Left lung (tissue), 10 donors: ENCODE results near the gene KRT75. TPM values are rescaled to one million over a fixed set of nuclear protein-coding genes. Genes with fewer than 3 reads are reported as not detected.
A peak's percentile ranks its signal among the peaks of the same experiment; 100 is the strongest.

Source experiments
- ATAC-seq: fragments of 200-7000 bp; cut with Tn5 transposase; one replicate; pipeline ENCODE4 v1.9.1; 2020; ENCODE audit warnings: moderate library complexity
- DNase-seq, 4 donors: peaks; one replicate each; pipeline ENCODE4 v3.0.0-alpha.2; 2013 to 2020
- H3K27ac ChIP-seq, 2 donors: fragments of 200-600 bp; sonication (generic) in 1 of 2; one replicate each; pipeline versions ENCODE4 v1.5.0 to v1.8.0; 2020 to 2021
- H3K27me3 ChIP-seq, 2 donors: fragments of 200-600 bp; sonication (generic) in 1 of 2; one replicate each; pipeline versions ENCODE4 v1.5.0 to v1.8.0; 2020 to 2021
- H3K36me3 ChIP-seq, 2 donors: fragments of 200-600 bp; sonication (generic) in 1 of 2; one replicate each; pipeline versions ENCODE4 v1.5.0 to v1.8.0; 2020 to 2021
- H3K4me1 ChIP-seq, 2 donors: fragments of 200-600 bp; one replicate each; pipeline ENCODE4 v1.8.0; 2021
- H3K4me3 ChIP-seq, 2 donors: fragments of 200-600 bp; sonication (generic) in 1 of 2; one replicate each; pipeline versions ENCODE4 v1.5.0 to v1.8.0; 2020 to 2021; ENCODE audit warnings: mild to moderate bottlenecking in 1 of 2
- H3K9me3 ChIP-seq, 2 donors: fragments of 200-600 bp; sonication (generic) in 1 of 2; one replicate each; pipeline versions ENCODE4 v1.5.0 to v1.8.0; 2020 to 2021
- CTCF ChIP-seq, 2 donors: fragments of 200-600 bp; sonication (generic) in 1 of 2; IDR thresholded peaks; one replicate each; pipeline versions ENCODE4 v1.5.0 to v1.8.0; 2021; ENCODE audit warnings: antibody characterized with exemption in 2 of 2
- intact Hi-C, 2 donors: fragments of 100-400 bp; cut with DNase I; formaldehyde crosslinking; loops; one replicate each; pipeline versions ENCODE4 v1.11.2 to v1.14.2; 2022
- polyA plus RNA-seq, 6 donors: library from polyadenylated mRNA; unstranded; fragments of 120-200 nt; gene quantifications; one replicate each; pipeline ENCODE4 v1.2.1, GENCODE V29; 2013; ENCODE audit not compliant: insufficient read length in 6 of 6
- total RNA-seq, 2 donors: library from RNA; stranded (reverse); fragmentation: NEBNext Ultra II Directional; extraction: Animal tissue kit (Norgen Biotek cat#: 25700); gene quantifications; one replicate each; pipeline ENCODE4 v1.2.1, GENCODE V29; 2021
- donor health status: DM: no; HTN: yes; CAD: no.
- donor health status: DM: no; HTN: no; CAD: no.

The KRT75 gene
- total and polyA plus RNA-seq, 8 donors = not detected

GRCh38 chr12:52417740-52418139 is 16.4 kb downstream of the KRT75 start:
- Histone ChIP-seq H3K4me1 (no peaks in the 10 kb centered on the region), H3K27ac (no peak overlapping the region), H3K4me3 (no peak overlapping the region), H3K27me3 (peaks cover 0 to 24% of the 10 kb centered on the region in 2 donors), H3K9me3 (no peaks in the 10 kb centered on the region), H3K36me3 (no peaks in the 10 kb centered on the region)
- TF ChIP-seq CTCF (IDR thresholded peaks at IDR 0.05) = no peak
- ATAC-seq = peak; percentile 80
- intact Hi-C loops = no loop called here
- DNase-seq = no peak

GRCh38 chr12:52416795-52417194 is 17.4 kb downstream of the KRT75 start:
- no peak for TF ChIP-seq CTCF (IDR thresholded peaks at IDR 0.05)
- H3K4me3 ChIP-seq = no peak overlapping the region
- intact Hi-C loops = no loop called here
- H3K27me3 ChIP-seq = peaks cover 0 to 21% of the 10 kb centered on the region in 2 donors
- no peaks in the 10 kb centered on the region for H3K36me3 ChIP-seq
- H3K9me3 ChIP-seq = no peaks in the 10 kb centered on the region
- peak overlapping the region in 1 of 2 donors; percentile 16 for H3K27ac ChIP-seq
- DNase-seq = no peak
- no peak for ATAC-seq
- no peaks in the 10 kb centered on the region for H3K4me1 ChIP-seq

- peak; percentile 55 for ATAC-seq
- no peak overlapping the region for H3K27ac ChIP-seq
- no peaks in the 10 kb centered on the region for H3K36me3 ChIP-seq
- H3K9me3 ChIP-seq = no peaks in the 10 kb centered on the region
- intact Hi-C loops = no loop called here
- peak in 2 of 4 donors; percentile 33 to 69 for DNase-seq
- no peaks in the 10 kb centered on the region for H3K4me1 ChIP-seq
- peaks cover 0 to 15% of the 10 kb centered on the region in 2 donors for H3K27me3 ChIP-seq
- no peak overlapping the region for H3K4me3 ChIP-seq
- no peak for TF ChIP-seq CTCF (IDR thresholded peaks at IDR 0.05)
Observed at GRCh38 chr12:52415870-52416750, 18.1 kb downstream of the KRT75 start.

GRCh38 chr12:52414936-52415335 is 19.2 kb downstream of the KRT75 start:
- ATAC-seq = no peak
- no peak for TF ChIP-seq CTCF (IDR thresholded peaks at IDR 0.05)
- Histone ChIP-seq H3K27me3 (peaks cover 0 to 15% of the 10 kb centered on the region in 2 donors), H3K9me3 (no peaks in the 10 kb centered on the region), H3K27ac (no peak overlapping the region), H3K36me3 (no peaks in the 10 kb centered on the region), H3K4me1 (no peaks in the 10 kb centered on the region), H3K4me3 (no peak overlapping the region)
- DNase-seq = no peak
- intact Hi-C loops = no loop called here

- Histone ChIP-seq H3K27ac (no peak overlapping the region), H3K36me3 (no peaks in the 10 kb centered on the region), H3K9me3 (no peaks in the 10 kb centered on the region), H3K4me3 (no peak overlapping the region), H3K27me3 (peaks cover 0 to 15% of the 10 kb centered on the region in 2 donors), H3K4me1 (no peaks in the 10 kb centered on the region)
- no peak for DNase-seq
- intact Hi-C loops = no loop called here
- no peak for TF ChIP-seq CTCF (IDR thresholded peaks at IDR 0.05)
- ATAC-seq = no peak
Observed at GRCh38 chr12:52413782-52414345, 20.3 kb downstream of the KRT75 start.
